Measurements from ENCODE around the gene DOCK10. TPM values are rescaled to one million over a fixed set of nuclear protein-coding genes. Genes with fewer than 3 reads are reported as not detected.

Gene DOCK10
- total RNA-seq, result 0.48 TPM in 1 of 2 replicates, not detected in the other

GRCh38 chr2:225041851-225042799 lies at the start of gene DOCK10:
TSS of gene DOCK10 (minus strand) at chr2:225042468. CDS start at chr2:225042374, 94 bp downstream.

GRCh38 chr2:224716201-224716600 lies 326.1 kb downstream of the DOCK10 start, which contains the start of gene CCDC195:
TSS of gene CCDC195 (minus strand) at chr2:224716365. CDS start at chr2:224716365, 0 bp downstream.

